DND-41 (cell line): ENCODE data around the gene PCSK9.

Experiments
- EZH2 ChIP-seq: IDR thresholded peaks from 3 replicates; pipeline ENCODE4 v1.6.1; 2012; ENCODE audit warnings: borderline replicate concordance, low read depth, mild to moderate bottlenecking, moderate library complexity, low read length, inconsistent platforms; ENCODE audit not compliant: severe bottlenecking
- TF ChIP-seq, protein P1 (sequence below): IDR thresholded peaks from 2 replicates; pipeline ENCODE4 v1.5.1; 2012; ENCODE audit warnings: borderline replicate concordance, low read length, moderate library complexity, mild to moderate bottlenecking; ENCODE audit not compliant: poor library complexity, severe bottlenecking; ENCODE audit errors: extremely low read depth

DNA sequence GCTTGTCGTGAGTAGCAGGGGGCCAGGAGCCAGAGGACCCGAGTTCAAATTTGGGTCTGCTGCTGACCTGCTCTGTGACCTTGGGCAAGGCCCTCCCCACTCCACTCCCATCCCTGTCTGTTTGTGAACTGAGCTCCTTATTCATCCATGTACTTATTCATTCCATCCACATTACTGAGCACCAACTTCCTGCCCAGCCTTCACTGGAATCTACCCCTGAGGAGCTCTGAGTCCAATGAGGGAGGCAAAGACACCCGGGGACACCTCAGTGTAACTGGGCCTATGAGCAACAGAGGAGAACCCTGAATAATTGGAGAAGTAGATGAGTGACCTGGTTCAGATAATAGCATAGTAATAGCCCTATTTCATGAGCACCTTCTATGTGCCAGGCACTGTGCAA lies 31.7 kb upstream of the PCSK9 start:
- TF ChIP-seq, protein P1, sequence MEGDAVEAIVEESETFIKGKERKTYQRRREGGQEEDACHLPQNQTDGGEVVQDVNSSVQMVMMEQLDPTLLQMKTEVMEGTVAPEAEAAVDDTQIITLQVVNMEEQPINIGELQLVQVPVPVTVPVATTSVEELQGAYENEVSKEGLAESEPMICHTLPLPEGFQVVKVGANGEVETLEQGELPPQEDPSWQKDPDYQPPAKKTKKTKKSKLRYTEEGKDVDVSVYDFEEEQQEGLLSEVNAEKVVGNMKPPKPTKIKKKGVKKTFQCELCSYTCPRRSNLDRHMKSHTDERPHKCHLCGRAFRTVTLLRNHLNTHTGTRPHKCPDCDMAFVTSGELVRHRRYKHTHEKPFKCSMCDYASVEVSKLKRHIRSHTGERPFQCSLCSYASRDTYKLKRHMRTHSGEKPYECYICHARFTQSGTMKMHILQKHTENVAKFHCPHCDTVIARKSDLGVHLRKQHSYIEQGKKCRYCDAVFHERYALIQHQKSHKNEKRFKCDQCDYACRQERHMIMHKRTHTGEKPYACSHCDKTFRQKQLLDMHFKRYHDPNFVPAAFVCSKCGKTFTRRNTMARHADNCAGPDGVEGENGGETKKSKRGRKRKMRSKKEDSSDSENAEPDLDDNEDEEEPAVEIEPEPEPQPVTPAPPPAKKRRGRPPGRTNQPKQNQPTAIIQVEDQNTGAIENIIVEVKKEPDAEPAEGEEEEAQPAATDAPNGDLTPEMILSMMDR = no peak
- no peak for TF ChIP-seq EZH2
